HuH-7 (cell line): ENCODE measurements around the gene RUNX2.
"Not testable (repeated sequence)": the region's sequence is repeated elsewhere in the genome, so short reads cannot be mapped to it uniquely, and the experiment has no call there.

ENCODE experiments used
- DNase-seq: peaks from one replicate; pipeline ENCODE4 v3.0.0; 2011; ENCODE audit warnings: low spot score

The RUNX2 gene

GRCh38 chr6:45327956-45328522, at the start of gene RUNX2:
Gene RUNX2 (plus strand): TSS chr6:45328330. CDS start chr6:45328727, 397 bp downstream.
- peak; percentile 1 for DNase-seq

- DNase-seq, result no peak
Measured at GRCh38 chr6:45278367-45278766, 49.8 kb upstream of the RUNX2 start.

GRCh38 chr6:45286707-45287106, 41.4 kb upstream of the RUNX2 start:
- DNase-seq, result not testable (repeated sequence)

GRCh38 chr6:45289751-45290514, 38.2 kb upstream of the RUNX2 start:
- DNase-seq, result no peak

- DNase-seq, result no peak
Measured at GRCh38 chr6:45293306-45293705, 34.8 kb upstream of the RUNX2 start.

- DNase-seq, result not testable (repeated sequence)
Measured at GRCh38 chr6:45294065-45294701, 33.9 kb upstream of the RUNX2 start.

- DNase-seq, result no peak
Measured at GRCh38 chr6:45297320-45297719, 30.8 kb upstream of the RUNX2 start.

- no peak for DNase-seq
Measured at GRCh38 chr6:45299096-45299581, 29.0 kb upstream of the RUNX2 start.

GRCh38 chr6:45300736-45301135, 27.4 kb upstream of the RUNX2 start:
- no peak for DNase-seq

GRCh38 chr6:45301348-45302142, 26.6 kb upstream of the RUNX2 start:
- no peak for DNase-seq

- no peak for DNase-seq
Measured at GRCh38 chr6:45302832-45303231, 25.3 kb upstream of the RUNX2 start.

GRCh38 chr6:45305546-45305945, 22.6 kb upstream of the RUNX2 start:
- no peak for DNase-seq

GRCh38 chr6:45310118-45310788, 17.9 kb upstream of the RUNX2 start:
- DNase-seq, result no peak

- no peak for DNase-seq
Measured at GRCh38 chr6:45314146-45314545, 14.0 kb upstream of the RUNX2 start.

- no peak for DNase-seq
Measured at GRCh38 chr6:45320349-45320748, 7.8 kb upstream of the RUNX2 start.

- DNase-seq, result no peak
Measured at GRCh38 chr6:45323656-45324224, 4.4 kb upstream of the RUNX2 start.

GRCh38 chr6:45326698-45327417, 1.3 kb upstream of the RUNX2 start:
- no peak for DNase-seq

- DNase-seq, result no peak
Measured at GRCh38 chr6:45328523-45328922, 393 bp downstream of the RUNX2 start.

GRCh38 chr6:45344900-45345299, 16.8 kb downstream of the RUNX2 start:
- DNase-seq, result no peak

- no peak for DNase-seq
Measured at GRCh38 chr6:45350186-45350710, 22.1 kb downstream of the RUNX2 start.
